Stimulated activated CD8-positive, alpha-beta memory T cell treated with anti-CD3 and anti-CD28 coated beads, Interleukin-12 subunit alpha, Interleukin-12 subunit beta, amount 100 ng/mL, for 1 hour (primary cell): Measurements from ENCODE around the gene CHD5.

Source experiments
- DNase-seq: peaks from one replicate; pipeline ENCODE4 v3.0.0-alpha.2; 2020; ENCODE audit warnings: low read depth

CHD5 gene

GRCh38 chr1:6059866-6060265 is 120.3 kb downstream of the CHD5 start:
- DNase-seq, result no peak

GRCh38 chr1:6057170-6057845 is 122.8 kb downstream of the CHD5 start:
- DNase-seq, result no peak

GRCh38 chr1:6056572-6056948 is 123.6 kb downstream of the CHD5 start:
- no peak for DNase-seq

- no peak for DNase-seq
Observed at GRCh38 chr1:6054596-6054995, 125.5 kb downstream of the CHD5 start.

- DNase-seq, result no peak
Observed at GRCh38 chr1:6053206-6053546, 126.9 kb downstream of the CHD5 start.

- DNase-seq, result peak; percentile 26
Observed at GRCh38 chr1:6052543-6053205, 127.4 kb downstream of the CHD5 start.
